Activated gamma-delta T cell treated with anti-CD3 and anti-CD28 coated beads, Interleukin-2, amount 50 U/mL, for 16 hours (primary cell): ENCODE measurements around the gene CHMP1A.

ENCODE experiments used
- DNase-seq: peaks from one replicate; pipeline ENCODE4 v3.0.0-alpha.2; 2020; ENCODE audit warnings: low read depth

CHMP1A gene

DNA sequence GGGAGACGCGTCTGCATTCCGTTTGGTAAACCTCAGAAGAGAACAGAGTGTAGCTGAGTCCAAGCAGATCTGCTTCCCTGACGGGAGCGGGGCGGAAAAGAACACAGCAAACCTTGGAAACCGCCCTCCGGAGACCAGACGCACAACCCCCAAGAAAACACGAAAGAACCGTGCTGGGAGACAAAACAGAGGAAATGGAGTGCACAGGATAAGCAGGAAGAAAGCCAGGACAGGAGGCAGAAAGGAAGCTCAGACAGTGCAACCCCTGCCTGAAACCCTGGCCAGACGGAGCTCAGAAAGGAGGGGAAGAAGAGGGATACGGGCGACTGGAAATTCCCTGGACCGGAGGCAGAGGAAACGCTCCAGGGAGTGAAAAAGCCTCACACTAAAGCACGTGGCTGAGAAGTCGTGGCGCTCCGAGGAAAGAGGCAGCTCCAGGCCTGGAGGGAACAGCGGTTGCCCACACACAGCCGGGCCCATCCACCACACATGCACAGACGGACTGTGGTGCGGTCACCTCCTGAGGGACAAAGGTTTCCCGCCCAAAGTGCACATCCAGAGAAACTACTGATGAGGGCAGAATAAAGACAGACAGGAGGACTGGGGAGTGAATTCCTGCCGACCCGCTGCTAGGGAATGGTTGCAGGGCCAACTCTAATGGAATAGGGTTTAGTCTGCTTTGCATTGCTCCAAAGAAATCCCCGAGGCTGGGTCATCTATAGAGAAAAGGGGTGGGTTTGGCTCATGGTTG lies 33.8 kb downstream of the CHMP1A start:
- no peak for DNase-seq

DNA sequence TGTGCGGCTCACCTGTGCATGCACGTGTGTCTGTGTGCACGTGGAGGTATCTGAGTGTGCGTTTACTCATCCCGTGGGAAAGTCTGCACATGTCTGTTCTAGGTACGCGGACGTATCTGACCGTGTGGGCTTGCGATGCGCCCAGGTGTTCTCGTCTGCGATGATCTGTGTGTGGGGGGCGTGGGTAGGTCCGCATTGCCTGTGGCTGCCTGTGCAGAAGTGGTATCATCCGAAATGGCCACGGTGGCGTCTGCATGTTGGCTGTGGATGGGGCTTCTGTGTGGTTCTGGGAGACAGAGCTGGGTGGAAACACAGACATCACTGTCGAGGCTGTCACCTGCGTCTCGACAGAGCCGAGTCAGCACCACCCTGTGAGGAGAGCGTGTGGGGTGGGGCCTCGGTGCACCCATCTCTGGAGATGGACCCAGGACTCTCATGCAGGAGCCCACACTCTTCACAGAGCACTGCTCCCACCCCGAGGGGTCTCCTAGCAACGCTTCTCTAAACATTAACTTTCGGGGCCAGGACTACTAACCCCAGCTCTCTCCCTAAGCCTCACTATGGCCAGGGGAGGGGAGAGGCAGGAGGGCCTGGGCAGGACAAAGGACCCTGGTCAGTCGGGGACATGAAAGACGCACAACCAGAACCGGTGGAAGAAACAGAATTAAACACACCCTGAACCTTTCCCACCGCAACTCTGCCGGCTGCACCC lies 35.7 kb downstream of the CHMP1A start:
- DNase-seq: no peak

DNA sequence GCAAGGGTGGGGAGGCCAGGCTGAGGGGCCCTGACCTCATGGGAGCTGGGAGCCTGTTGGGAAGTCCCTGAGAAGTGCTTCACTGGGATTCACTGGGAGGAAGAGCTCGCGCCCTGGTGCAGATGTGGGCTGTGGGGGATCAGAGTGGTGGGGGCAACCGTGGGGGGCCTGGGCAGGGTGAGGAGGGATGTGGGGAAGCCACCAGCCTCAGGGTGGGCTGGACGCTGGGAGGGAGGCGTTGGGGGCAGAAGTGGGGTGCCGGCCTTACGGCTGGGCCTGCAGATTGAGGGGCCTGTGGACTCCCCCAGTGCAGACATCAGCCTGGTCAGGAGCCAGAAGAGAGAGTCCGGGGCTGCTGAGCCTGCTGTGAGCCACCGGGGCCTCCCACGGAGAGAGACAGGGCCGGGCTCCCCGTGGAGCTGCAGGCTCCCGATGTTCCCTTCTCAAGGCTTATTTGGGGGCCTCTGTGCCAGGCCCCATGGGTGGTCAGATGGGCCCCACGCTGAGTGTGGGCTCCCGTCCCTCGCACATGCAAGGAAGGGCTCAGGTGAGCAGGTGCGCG lies 36.3 kb downstream of the CHMP1A start:
- DNase-seq: no peak

- no peak for DNase-seq
Measured at GRCh38 chr16:89620406-89620841, 37.1 kb downstream of the CHMP1A start.

DNA sequence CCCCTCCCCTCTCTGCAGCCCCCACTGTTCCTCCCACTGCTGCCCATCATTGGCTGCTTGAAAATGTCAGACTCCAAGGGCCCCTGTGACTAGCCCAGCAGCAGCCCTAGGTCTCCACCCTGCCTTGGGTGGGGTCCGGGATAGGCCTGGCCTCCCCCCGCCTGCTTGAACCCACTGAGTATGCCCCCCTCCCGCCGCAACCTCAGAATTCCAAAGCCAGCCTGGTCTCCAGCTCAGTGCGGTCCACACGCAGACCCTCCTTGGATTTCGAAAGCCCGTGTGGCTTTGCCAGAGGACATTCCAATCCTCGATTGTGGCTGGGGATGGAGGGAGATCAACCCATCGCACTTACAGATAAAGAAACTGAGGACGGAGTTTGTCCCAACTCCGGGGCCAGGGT lies 37.7 kb downstream of the CHMP1A start:
- DNase-seq: no peak

- DNase-seq: no peak
Measured at GRCh38 chr16:89618109-89618998, 39.2 kb downstream of the CHMP1A start.

- no peak for DNase-seq
Measured at GRCh38 chr16:89617036-89617435, 40.5 kb downstream of the CHMP1A start.

- DNase-seq: no peak
Measured at GRCh38 chr16:89616623-89617022, 40.9 kb downstream of the CHMP1A start.

DNA sequence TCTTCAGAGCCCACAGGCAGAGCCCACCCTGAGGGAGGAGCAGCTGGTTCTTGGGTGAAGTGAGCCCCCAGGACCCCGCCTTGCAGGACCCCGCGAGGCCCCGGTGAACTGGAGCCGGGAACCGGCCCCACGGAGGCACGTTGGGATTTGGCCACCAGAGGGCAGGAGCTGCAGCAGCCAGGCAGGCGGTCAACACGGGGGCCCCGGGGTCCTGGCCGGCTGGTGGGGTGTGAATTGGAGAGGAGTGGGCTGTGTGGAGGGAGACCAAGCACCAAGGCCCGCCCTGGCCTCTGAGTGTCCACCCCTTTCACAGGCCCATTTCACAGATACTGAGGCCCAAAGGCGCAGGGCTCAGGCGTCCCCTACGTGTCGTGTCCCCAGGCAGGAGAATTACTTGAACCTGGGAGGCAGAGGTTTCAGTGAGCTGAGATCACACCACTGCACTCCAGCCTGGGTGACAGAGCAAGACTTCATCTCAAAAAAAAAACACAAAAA lies 41.9 kb downstream of the CHMP1A start:
- no peak for DNase-seq

GRCh38 chr16:89615176-89615575 lies 42.3 kb downstream of the CHMP1A start:
- no peak for DNase-seq

GRCh38 chr16:89613954-89614459 lies 43.5 kb downstream of the CHMP1A start:
- no peak for DNase-seq

DNA sequence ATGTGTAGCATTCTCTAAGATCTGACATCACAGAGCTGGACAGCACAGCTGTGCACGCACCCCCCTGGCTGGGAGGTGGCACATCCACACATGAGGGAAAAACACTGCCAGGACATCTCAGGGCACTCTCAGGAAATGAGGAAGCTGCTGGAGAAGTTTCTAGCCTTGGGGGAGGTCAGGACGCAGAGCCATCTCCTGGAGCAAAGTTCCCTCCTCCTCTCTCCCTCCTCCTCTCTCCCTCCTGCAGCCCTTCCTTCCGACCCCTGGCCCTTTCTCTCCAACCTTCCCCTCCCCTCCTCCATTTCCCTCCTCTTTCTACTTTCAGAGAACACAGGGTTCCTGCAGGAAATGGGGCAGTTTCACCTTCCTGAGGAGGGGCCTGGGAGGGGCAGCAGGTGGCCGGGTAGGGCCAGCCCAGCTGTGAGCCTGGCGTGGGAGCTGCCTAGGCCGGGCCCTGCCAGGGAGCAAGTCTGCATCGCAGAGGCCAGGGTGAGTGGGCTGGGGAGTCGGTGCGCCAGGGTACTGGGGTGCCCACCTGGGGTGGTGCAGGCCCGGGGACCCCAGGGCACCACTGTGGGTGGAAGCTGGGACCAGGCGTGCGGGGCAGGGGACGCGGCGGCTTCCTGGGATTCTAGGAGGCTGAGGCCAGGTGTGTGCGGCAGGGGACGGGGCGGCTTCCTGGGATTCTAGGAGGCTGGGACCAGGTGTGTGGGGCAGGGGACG lies 44.1 kb downstream of the CHMP1A start, which contains the start of gene DPEP1:
Gene DPEP1, plus strand, starts transcription at position 412 of the 723 bp plus-strand sequence. CDS start 16,769 bp downstream, outside the sequence.
- DNase-seq: no peak

DNA sequence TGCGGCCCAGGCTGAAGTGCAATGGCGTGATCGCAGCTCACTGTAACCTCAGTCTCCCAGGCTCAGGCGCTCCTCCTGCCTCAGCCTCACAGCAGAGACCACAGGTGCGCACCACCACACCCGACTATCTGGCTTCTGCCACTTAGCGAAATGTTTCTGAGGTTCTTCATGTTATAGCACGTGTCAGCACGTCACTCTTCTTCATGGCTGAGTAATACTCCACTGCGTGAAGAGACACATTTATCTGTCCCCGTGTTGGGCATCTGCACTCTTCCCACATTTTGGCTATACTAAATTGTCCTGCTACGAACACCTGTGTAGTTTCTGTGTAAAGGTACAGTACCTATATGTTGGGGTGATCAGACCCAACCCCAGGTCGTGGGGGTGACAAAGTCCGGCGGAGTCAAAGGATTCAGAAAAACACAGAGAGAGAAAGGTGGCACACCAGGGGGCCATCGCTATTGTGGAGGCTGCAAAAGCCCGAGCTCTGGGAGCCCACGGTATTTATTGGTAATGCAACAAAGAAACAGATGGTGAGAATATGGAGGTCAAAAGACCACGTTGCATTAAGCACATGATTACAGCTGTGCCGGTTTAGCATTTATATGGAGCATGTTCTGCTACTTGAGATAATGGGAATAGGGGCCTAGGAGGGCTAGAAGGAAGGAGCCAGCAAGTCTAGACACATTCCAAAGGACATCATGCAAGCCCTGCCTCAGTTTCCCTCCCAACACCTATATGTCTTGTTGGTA lies 44.9 kb downstream of the CHMP1A start:
- no peak for DNase-seq

GRCh38 chr16:89610108-89610453 lies 47.4 kb downstream of the CHMP1A start:
- no peak for DNase-seq

DNA sequence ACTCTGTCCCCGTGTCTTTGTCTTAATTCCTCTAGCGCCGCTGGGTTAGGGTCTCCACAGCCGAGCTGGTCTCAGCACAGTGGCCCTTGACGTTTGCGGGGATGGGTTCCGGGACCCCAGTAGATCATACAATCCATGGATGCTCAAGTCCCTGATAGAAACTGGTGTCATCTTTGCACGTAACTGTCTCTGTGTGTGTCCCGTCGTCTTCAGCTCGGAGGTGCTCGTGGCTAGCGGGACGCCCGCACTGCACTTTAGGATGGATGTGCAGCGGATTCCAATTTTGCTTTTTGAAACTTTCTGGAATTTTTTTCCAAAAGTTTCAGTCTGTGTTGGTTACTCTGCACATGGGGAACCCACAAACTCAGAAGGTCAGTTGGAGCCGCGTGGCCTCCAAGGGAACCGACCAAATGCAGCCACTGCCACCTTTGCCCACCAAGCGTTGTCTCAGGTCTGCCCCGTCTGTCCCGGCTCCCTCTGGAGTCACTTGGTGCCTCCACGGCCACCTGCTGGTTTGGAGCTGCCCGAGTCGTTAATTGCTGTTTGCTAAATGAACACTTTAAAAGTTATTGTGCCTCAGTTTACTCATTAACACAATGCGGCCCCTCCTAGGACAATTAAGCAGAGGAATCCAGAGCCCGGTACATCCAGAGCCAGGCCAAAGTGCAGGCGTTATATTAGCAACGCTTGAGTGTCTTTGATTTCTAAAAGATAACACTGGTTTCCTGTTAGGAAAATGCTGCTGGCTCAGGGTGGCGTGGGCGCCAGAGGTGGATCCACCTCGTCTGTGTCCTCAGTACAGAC lies 49.4 kb downstream of the CHMP1A start:
- DNase-seq: no peak

DNA sequence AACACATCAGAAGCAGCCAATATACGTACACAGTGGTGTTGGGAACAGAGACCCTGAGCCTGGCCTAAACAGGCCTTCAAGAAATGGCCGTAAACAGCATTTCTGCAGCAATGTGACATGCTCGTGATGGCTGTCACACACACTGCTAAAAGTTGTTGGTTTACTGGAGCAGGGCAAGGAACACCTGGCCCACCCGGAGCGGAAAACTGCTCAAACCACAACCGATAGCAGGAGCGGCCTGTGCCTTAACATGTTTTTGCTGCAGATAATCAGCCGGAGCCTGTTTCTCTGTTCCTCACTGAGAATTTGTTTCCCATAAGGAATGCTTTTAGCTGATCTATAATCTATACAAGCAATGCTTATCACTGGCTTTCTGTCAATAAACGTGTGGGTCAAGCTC lies 50.1 kb downstream of the CHMP1A start:
- no peak for DNase-seq

DNA sequence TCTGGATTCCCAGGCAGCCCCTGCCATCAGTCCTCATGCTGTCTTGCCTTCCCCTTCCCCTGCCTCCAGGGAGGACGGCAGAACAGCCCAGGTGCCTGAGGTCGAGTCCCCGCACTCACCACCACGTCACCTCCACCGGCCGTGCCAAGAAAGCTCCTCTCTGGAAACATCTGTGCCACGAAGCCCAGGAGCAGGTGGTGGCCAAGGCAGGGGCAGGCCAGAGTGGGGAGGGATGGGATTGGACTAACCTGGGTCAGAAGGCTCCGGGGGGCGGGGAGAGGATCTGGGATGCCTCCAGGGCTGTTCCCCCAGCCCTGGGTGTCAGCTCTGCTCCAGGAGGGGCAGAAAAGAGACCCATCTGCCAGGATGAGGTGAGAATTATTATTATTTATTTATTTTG lies 51.5 kb downstream of the CHMP1A start:
- no peak for DNase-seq

- no peak for DNase-seq
Measured at GRCh38 chr16:89605186-89605970, 52.1 kb downstream of the CHMP1A start.

DNA sequence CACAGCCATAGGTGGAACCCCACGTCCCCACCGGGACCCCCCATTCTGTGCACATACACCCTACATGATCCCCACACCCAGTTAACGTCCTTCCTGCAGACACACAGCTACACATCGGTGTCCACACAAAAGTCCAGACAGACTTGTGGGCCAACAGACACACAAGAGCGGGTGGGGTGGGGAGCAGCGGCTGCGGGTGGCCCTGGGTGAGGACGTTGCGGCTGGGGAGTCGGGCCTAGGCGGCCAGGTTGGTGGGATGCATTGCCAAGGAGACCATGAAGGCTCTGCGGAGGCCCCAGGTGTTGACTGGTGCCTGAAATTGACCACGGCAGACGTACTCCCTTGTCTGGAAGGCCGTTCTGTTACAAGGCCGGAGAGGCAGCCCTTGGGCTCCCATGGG lies 52.7 kb downstream of the CHMP1A start:
- DNase-seq: no peak
